Endometrium (tissue), 2 donors: ENCODE measurements around the gene PAOX.

ENCODE experiments used
- FAIRE-seq: peaks from 2 replicates; lab custom pipeline; 2012; peaks lifted over from hg19 to GRCh38; lab: Jason Lieb, UNC
- donor health status: control.
- donor health status: control.

The PAOX gene

GRCh38 chr10:133440633-133441285 lies 61.7 kb downstream of the PAOX start:
- no peak for FAIRE-seq
